H1 (cell line): Measurements from ENCODE around the gene RAPGEF5. TPM values are rescaled to one million over a fixed set of nuclear protein-coding genes. Genes with fewer than 3 reads are reported as not detected.

Source experiments
- HDAC6 ChIP-seq: IDR thresholded peaks from one replicate; pipeline ENCODE4 v1.7.1; 2012; ENCODE audit warnings: low read depth, mild to moderate bottlenecking, inconsistent platforms, low read length, moderate library complexity
- SAP30 ChIP-seq: fragments of 300-600 bp; sonication (generic); IDR thresholded peaks from 2 replicates; pipeline ENCODE4 v1.7.1; 2012; ENCODE audit warnings: low read length, moderate library complexity, mild to moderate bottlenecking, inconsistent platforms; ENCODE audit not compliant: insufficient read depth, insufficient replicate concordance
- polyA plus RNA-seq, 7 experiments: library from polyadenylated mRNA; depleted of rRNA in 3 of 7; stranded (reverse) in 5 of 7; unstranded in 2 of 7; fragments of >200 nt in 5 of 7; fragments of 200-250 nt in 2 of 7; gene quantifications; 1 replicate in 5 of 7; 2 replicates in 1 of 7; 4 replicates in 1 of 7; pipeline versions ENCODE4 v1.2.1 to v1.2.3, GENCODE V29; 2011 to 2013; ENCODE audit warnings: missing spikeins in 2 of 7, mixed read lengths in 2 of 7
- total RNA-seq: library from RNA; stranded (reverse); fragmentation: NEBNext Ultra II Directional; extraction: Animal tissue kit (Norgen Biotek cat#: 25700); gene quantifications from 2 replicates; pipeline ENCODE4 v1.2.1, GENCODE V29; 2021

The RAPGEF5 gene
- total and polyA plus RNA-seq, 2 of the 8 experiments (the other 6 are each of a cell fraction or from before 2014, with no cell fraction given): 4.4 to 22.9 TPM

DNA sequence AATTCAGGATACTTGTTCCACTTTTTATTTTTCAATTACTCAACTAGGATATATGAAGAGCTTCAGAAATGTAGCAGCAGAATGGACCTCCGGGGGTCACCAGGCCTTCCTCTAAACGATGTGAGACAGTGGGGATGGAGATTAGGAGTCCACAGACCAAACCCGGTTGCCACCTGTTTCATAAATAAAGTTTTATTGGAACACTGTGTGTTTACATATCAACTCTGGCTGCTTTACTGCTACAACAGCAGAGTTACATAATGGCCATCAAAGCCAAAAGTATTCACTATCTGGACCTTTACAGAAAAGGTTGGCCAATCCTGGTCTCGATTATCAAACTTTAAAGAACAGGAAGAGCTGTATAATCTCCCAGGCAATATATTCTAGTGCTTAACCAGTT, 30.8 kb downstream of the RAPGEF5 start (continued):
- TF ChIP-seq HDAC6: no peak
- no peak for TF ChIP-seq SAP30
